ENCODE measurements around the gene OR10V1. TPM values are rescaled to one million over a fixed set of nuclear protein-coding genes. Genes with fewer than 3 reads are reported as not detected.

OR10V1 gene
- total RNA-seq, 4 donors from 2014 or later, result not detected

DNA sequence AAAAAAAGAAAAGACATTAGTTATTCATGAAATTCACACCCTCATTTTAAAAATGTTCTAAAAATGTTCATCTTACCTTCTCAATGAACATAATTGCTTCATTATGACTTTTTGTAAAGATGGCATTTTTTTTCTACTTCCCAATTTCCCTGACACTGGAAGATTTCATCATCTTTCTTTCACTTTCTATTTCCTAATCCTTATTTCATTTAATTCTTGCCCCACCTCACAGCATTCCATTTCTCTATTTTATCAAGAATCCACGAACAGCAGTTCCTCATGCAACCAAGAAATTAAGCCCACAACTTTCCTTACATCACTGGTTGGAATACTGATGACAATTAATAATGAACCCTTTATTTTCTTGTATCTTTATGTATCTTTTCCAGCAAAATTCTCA lies 46.7 kb downstream of the OR10V1 start:
- TF ChIP-seq CTCF (IDR thresholded peaks at IDR 0.05; ENCODE audit: low read depth), result no peak

Other genes starting within 250 kb of the OR10V1 start
- gene OR4D10, start 240.5 kb downstream of the OR10V1 start, total RNA-seq, result not detected
- gene OR4D11, start 210.3 kb downstream of the OR10V1 start, total RNA-seq, result not detected
- gene OR4D9, start 202.3 kb downstream of the OR10V1 start, total RNA-seq, result not detected
- gene OSBP, start 98.1 kb downstream of the OR10V1 start, total RNA-seq, result 10 to 100 TPM; 43.5 to 54.1 (median 48.1) TPM
- gene PATL1, start 44.8 kb downstream of the OR10V1 start, total RNA-seq, result 10 to 100 TPM; 12.6 to 23.8 (median 15.2) TPM
- 10 to 100 TPM; 16.8 to 39.6 (median 26.9) TPM for gene STX3, start 41.5 kb upstream of the OR10V1 start, total RNA-seq
- gene MRPL16, start 96.9 kb upstream of the OR10V1 start, total RNA-seq, result 10 to 100 TPM; 36.6 to 50.5 (median 42.1) TPM
- gene CBLIF, start 131.7 kb upstream of the OR10V1 start, total RNA-seq, result not detected
- gene TCN1, start 152.6 kb upstream of the OR10V1 start, total RNA-seq, result under 1 TPM in 2 of 4 donors, not detected in 2; 0.34 to 0.98 TPM
- not detected for gene OOSP3, start 164.9 kb upstream of the OR10V1 start, total RNA-seq
- not detected for gene OOSP1, start 224.6 kb upstream of the OR10V1 start, total RNA-seq

Data from subcutaneous adipose tissue (tissue), 4 donors.